Activated CD8-positive, alpha-beta T cell treated with anti-CD3 and anti-CD28 coated beads for 36 hours (primary cell): ENCODE results near the gene NIPA2. TPM values are rescaled to one million over a fixed set of nuclear protein-coding genes. Genes with fewer than 3 reads are reported as not detected.

Source experiments
- ATAC-seq: fragments of 200-7000 bp; cut with Tn5 transposase; one replicate; pipeline ENCODE4 v1.10.0; 2021; ENCODE audit warnings: mild to moderate bottlenecking, moderate library complexity
- CTCF ChIA-PET: fragments of 350-600 bp; sonication (Branson Sonifier 250); formaldehyde crosslinking; loops from one replicate; lab custom pipeline; 2021; ENCODE audit warnings: antibody characterized with exemption; lab: Charles Lee
- POLR2A ChIA-PET: fragments of 350-600 bp; sonication (Branson Sonifier 250); formaldehyde crosslinking; loops from one replicate; lab custom pipeline; 2021; ENCODE audit warnings: antibody characterized with exemption; lab: Charles Lee
- DNase-seq: peaks from one replicate; pipeline ENCODE4 v3.0.0-alpha.2; 2020
- H3K27ac Mint-ChIP-seq: one replicate; pipeline ENCODE4 v1.8.0; 2021; ENCODE audit warnings: mild to moderate bottlenecking, mixed read lengths
- H3K27me3 Mint-ChIP-seq: one replicate; pipeline ENCODE4 v1.8.0; 2021; ENCODE audit warnings: mixed read lengths
- H3K36me3 Mint-ChIP-seq: one replicate; pipeline ENCODE4 v1.8.0; 2021; ENCODE audit warnings: low read depth, mixed read lengths
- H3K4me1 Mint-ChIP-seq: one replicate; pipeline ENCODE4 v1.8.0; 2021; ENCODE audit warnings: low read depth, mixed read lengths
- H3K4me3 Mint-ChIP-seq: one replicate; pipeline ENCODE4 v1.8.0; 2021; ENCODE audit warnings: mild to moderate bottlenecking, moderate library complexity, mixed read lengths
- H3K9me3 Mint-ChIP-seq: one replicate; pipeline ENCODE4 v1.8.0; 2021; ENCODE audit warnings: mixed read lengths
- CTCF ChIP-seq: fragments of 200-600 bp; IDR thresholded peaks from one replicate; pipeline ENCODE4 v1.8.0; 2022; ENCODE audit warnings: antibody characterized with exemption, mild to moderate bottlenecking
- intact Hi-C: fragments of 100-400 bp; cut with micrococcal nuclease; formaldehyde crosslinking; loops from one replicate; pipeline ENCODE4 v1.10.0; 2022
- total RNA-seq, 2 experiments: library from RNA; stranded (reverse); gene quantifications; one replicate each; pipeline ENCODE4 v1.2.3, GENCODE V29; 2021

NIPA2 gene
- total RNA-seq, 2 experiments from 2014 or later: 59.2 to 61.5 TPM

GRCh38 chr15:22873841-22874240 lies 35.4 kb downstream of the NIPA2 start:
- ChIA-PET CTCF (no interaction called here), POLR2A (no interaction called here)
- Mint-ChIP-seq H3K36me3 (peaks cover 12% of the 10 kb centered on the region), H3K4me3 (no peak overlapping the region), H3K27ac (no peak overlapping the region), H3K4me1 (no peaks in the 10 kb centered on the region), H3K9me3 (no peaks in the 10 kb centered on the region), H3K27me3 (no peaks in the 10 kb centered on the region)
- no peak for TF ChIP-seq CTCF
- intact Hi-C loops: no loop called here
- ATAC-seq (no peak), DNase-seq (no peak)

- H3K4me3 Mint-ChIP-seq: no peak overlapping the region
- CTCF ChIA-PET: no interaction called here
- ATAC-seq (no peak), DNase-seq (no peak)
- TF ChIP-seq CTCF: no peak
- H3K4me1 Mint-ChIP-seq: no peaks in the 10 kb centered on the region
- intact Hi-C loops: no loop called here
- POLR2A ChIA-PET: no interaction called here
- no peaks in the 10 kb centered on the region for H3K27me3 Mint-ChIP-seq
- H3K36me3 Mint-ChIP-seq: peaks cover 7% of the 10 kb centered on the region
- H3K27ac Mint-ChIP-seq: no peak overlapping the region
- no peaks in the 10 kb centered on the region for H3K9me3 Mint-ChIP-seq
Measured at GRCh38 chr15:22874256-22874655, 35.8 kb downstream of the NIPA2 start.

GRCh38 chr15:22874966-22875365 lies 36.5 kb downstream of the NIPA2 start:
- Mint-ChIP-seq H3K27ac (no peak overlapping the region), H3K36me3 (peaks cover 3% of the 10 kb centered on the region), H3K4me3 (no peak overlapping the region), H3K27me3 (no peaks in the 10 kb centered on the region), H3K9me3 (no peaks in the 10 kb centered on the region), H3K4me1 (peaks cover under 1% of the 10 kb centered on the region)
- DNase-seq (no peak), ATAC-seq (no peak)
- no peak for TF ChIP-seq CTCF
- ChIA-PET POLR2A (no interaction called here), CTCF (no interaction called here)
- intact Hi-C loops: no loop called here

GRCh38 chr15:22877117-22877516 lies 38.7 kb downstream of the NIPA2 start:
- ChIA-PET CTCF (no interaction called here), POLR2A (no interaction called here)
- Mint-ChIP-seq H3K36me3 (peaks cover 5% of the 10 kb centered on the region), H3K4me3 (no peak overlapping the region), H3K4me1 (peaks cover 2% of the 10 kb centered on the region), H3K27me3 (no peaks in the 10 kb centered on the region), H3K9me3 (no peaks in the 10 kb centered on the region), H3K27ac (no peak overlapping the region)
- no peak for TF ChIP-seq CTCF
- no peak for DNase-seq
- no peak for ATAC-seq
- intact Hi-C loops: no loop called here

- H3K27me3 Mint-ChIP-seq: no peaks in the 10 kb centered on the region
- no peaks in the 10 kb centered on the region for H3K9me3 Mint-ChIP-seq
- intact Hi-C loops: no loop called here
- no peak for TF ChIP-seq CTCF
- ChIA-PET CTCF (no interaction called here), POLR2A (no interaction called here)
- no peak overlapping the region for H3K4me3 Mint-ChIP-seq
- no peak for DNase-seq
- H3K36me3 Mint-ChIP-seq: peaks cover 5% of the 10 kb centered on the region
- H3K27ac Mint-ChIP-seq: no peak overlapping the region
- ATAC-seq: no peak
- peaks cover 2% of the 10 kb centered on the region for H3K4me1 Mint-ChIP-seq
Measured at GRCh38 chr15:22877607-22878006, 39.1 kb downstream of the NIPA2 start.
